Smooth muscle cell (in vitro differentiated cells): Measurements from ENCODE around the gene MAP10. TPM values are rescaled to one million over a fixed set of nuclear protein-coding genes. Genes with fewer than 3 reads are reported as not detected.

ENCODE experiments used
- DNase-seq: peaks from one replicate; lab custom pipeline; 2025; ENCODE audit not compliant: unreplicated experiment; lab: John Stamatoyannopoulos, UW
- H2AFZ ChIP-seq: fragments of 200-600 bp; sonication (generic); 2 replicates; pipeline ENCODE4 v1.6.0; 2016; ENCODE audit warnings: antibody characterized with exemption, low read depth, mild to moderate bottlenecking
- H3F3A ChIP-seq: fragments of 200-600 bp; sonication (generic); 2 replicates; pipeline ENCODE4 v1.6.0; 2017; ENCODE audit warnings: antibody characterized with exemption, low read depth
- H3K27ac ChIP-seq: fragments of 200-600 bp; sonication (generic); 2 replicates; pipeline ENCODE4 v1.5.1; 2016; ENCODE audit warnings: low read depth, mild to moderate bottlenecking
- H3K27me3 ChIP-seq: fragments of 200-600 bp; sonication (generic); 2 replicates; pipeline ENCODE4 v1.6.1; 2016; ENCODE audit warnings: low read depth, mild to moderate bottlenecking
- H3K36me3 ChIP-seq: fragments of 200-600 bp; sonication (generic); 2 replicates; pipeline ENCODE4 v1.5.1; 2016; ENCODE audit warnings: low read depth
- H3K4me1 ChIP-seq: fragments of 200-600 bp; sonication (generic); 2 replicates; pipeline ENCODE4 v1.5.1; 2016; ENCODE audit warnings: low read depth
- H3K4me2 ChIP-seq: fragments of 200-600 bp; sonication (generic); 2 replicates; pipeline ENCODE4 v1.6.0; 2016; ENCODE audit warnings: mild to moderate bottlenecking
- H3K4me3 ChIP-seq: fragments of 200-600 bp; sonication (generic); 2 replicates; pipeline ENCODE4 v1.5.1; 2016; ENCODE audit warnings: mild to moderate bottlenecking
- H3K79me2 ChIP-seq: fragments of 200-600 bp; sonication (generic); 2 replicates; pipeline ENCODE4 v1.6.0; 2016; ENCODE audit warnings: low read depth, mild to moderate bottlenecking
- H3K9ac ChIP-seq: fragments of 200-600 bp; sonication (generic); 2 replicates; pipeline ENCODE4 v1.6.0; 2016; ENCODE audit warnings: low read depth
- H3K9me3 ChIP-seq: fragments of 200-600 bp; sonication (generic); replicated peaks from 2 replicates; pipeline ENCODE4 v1.5.1; 2016; ENCODE audit warnings: low read depth
- H4K20me1 ChIP-seq: fragments of 200-600 bp; sonication (generic); 2 replicates; pipeline ENCODE4 v1.6.0; 2016; ENCODE audit warnings: low read depth
- CTCF ChIP-seq: fragments of 200-600 bp; sonication (generic); IDR thresholded peaks from 2 replicates; pipeline ENCODE4 v1.5.1; 2017; ENCODE audit warnings: borderline replicate concordance, mild to moderate bottlenecking, antibody characterized with exemption; ENCODE audit not compliant: insufficient read depth, poor library complexity, severe bottlenecking
- WGBS: methylation state at CpG from one replicate; pipeline ENCODE4 v1.1.7; 2016; ENCODE audit warnings: low lambda C conversion rate; 5-methylcytosine and 5-hydroxymethylcytosine counted together
- polyA plus RNA-seq: library from polyadenylated mRNA; unstranded; fragments of >200 nt; fragmentation: Nextera tagmentation; extraction: Ambion mirVana; gene quantifications from 2 replicates; pipeline ENCODE4 v1.2.1, GENCODE V29; 2016
- total RNA-seq: library from RNA; depleted of rRNA; stranded (reverse); fragments of >200 nt; gene quantifications from 2 replicates; pipeline ENCODE4 v1.2.3, GENCODE V29; 2014

MAP10 gene
- total and polyA plus RNA-seq, 2 experiments from 2014 or later: 2.6 to 6.7 TPM

- WGBS: 95% methylated on average over 1 of the region's 1 CpG
- no peaks in the 10 kb centered on the region for H3K9me3 ChIP-seq
- no peaks in the 10 kb centered on the region for H3K27me3 ChIP-seq
- H2AFZ ChIP-seq: no peak overlapping the region
- no peak for TF ChIP-seq CTCF
- H3K4me2 ChIP-seq: no peak overlapping the region
- H4K20me1 ChIP-seq: no peaks in the 10 kb centered on the region
- no peaks in the 10 kb centered on the region for H3K36me3 ChIP-seq
- no peaks in the 10 kb centered on the region for H3K4me1 ChIP-seq
- H3K79me2 ChIP-seq: no peaks in the 10 kb centered on the region
- H3K9ac ChIP-seq: no peak overlapping the region
- H3F3A ChIP-seq: no peaks in the 10 kb centered on the region
- H3K4me3 ChIP-seq: no peak overlapping the region
- DNase-seq: no peak
- H3K27ac ChIP-seq: no peak overlapping the region
These were observed 11.1 kb downstream of the MAP10 start for GRCh38 chr1:232816324-232816723.

- Histone ChIP-seq H3K4me3 (no peak overlapping the region), H3K9ac (no peak overlapping the region), H3F3A (no peaks in the 10 kb centered on the region), H3K79me2 (no peaks in the 10 kb centered on the region), H3K27ac (no peak overlapping the region), H2AFZ (no peak overlapping the region), H3K27me3 (no peaks in the 10 kb centered on the region), H3K4me2 (no peak overlapping the region), H3K36me3 (no peaks in the 10 kb centered on the region), H3K9me3 (no peaks in the 10 kb centered on the region), H3K4me1 (no peaks in the 10 kb centered on the region), H4K20me1 (no peaks in the 10 kb centered on the region)
- WGBS: 94% methylated on average over 2 of the region's 2 CpGs
- no peak for TF ChIP-seq CTCF
- DNase-seq: no peak
These were observed 12.8 kb downstream of the MAP10 start for GRCh38 chr1:232818040-232818439.

- H3K4me3 ChIP-seq: no peak overlapping the region
- H4K20me1 ChIP-seq: no peaks in the 10 kb centered on the region
- no peak for TF ChIP-seq CTCF
- no peaks in the 10 kb centered on the region for H3K79me2 ChIP-seq
- H2AFZ ChIP-seq: no peak overlapping the region
- 92% methylated on average over 1 of the region's 1 CpG for WGBS
- H3K27ac ChIP-seq: no peak overlapping the region
- no peaks in the 10 kb centered on the region for H3K27me3 ChIP-seq
- no peaks in the 10 kb centered on the region for H3K4me1 ChIP-seq
- H3K9me3 ChIP-seq: no peaks in the 10 kb centered on the region
- no peak for DNase-seq
- H3K4me2 ChIP-seq: no peak overlapping the region
- no peak overlapping the region for H3K9ac ChIP-seq
- no peaks in the 10 kb centered on the region for H3F3A ChIP-seq
- H3K36me3 ChIP-seq: no peaks in the 10 kb centered on the region
These were observed 15.2 kb downstream of the MAP10 start for GRCh38 chr1:232820431-232820830.

GRCh38 chr1:232822530-232822929 lies 17.3 kb downstream of the MAP10 start:
- Histone ChIP-seq H3F3A (no peaks in the 10 kb centered on the region), H3K27me3 (no peaks in the 10 kb centered on the region), H3K79me2 (no peaks in the 10 kb centered on the region), H3K4me2 (no peak overlapping the region), H3K9me3 (no peaks in the 10 kb centered on the region), H3K4me3 (no peak overlapping the region), H3K36me3 (no peaks in the 10 kb centered on the region), H4K20me1 (no peaks in the 10 kb centered on the region), H3K4me1 (no peaks in the 10 kb centered on the region), H3K27ac (no peak overlapping the region), H3K9ac (no peak overlapping the region), H2AFZ (no peak overlapping the region)
- no peak for DNase-seq
- 90% methylated on average over 2 of the region's 2 CpGs for WGBS
- no peak for TF ChIP-seq CTCF
